Measurements from ENCODE around the gene TMC7.

DNA sequence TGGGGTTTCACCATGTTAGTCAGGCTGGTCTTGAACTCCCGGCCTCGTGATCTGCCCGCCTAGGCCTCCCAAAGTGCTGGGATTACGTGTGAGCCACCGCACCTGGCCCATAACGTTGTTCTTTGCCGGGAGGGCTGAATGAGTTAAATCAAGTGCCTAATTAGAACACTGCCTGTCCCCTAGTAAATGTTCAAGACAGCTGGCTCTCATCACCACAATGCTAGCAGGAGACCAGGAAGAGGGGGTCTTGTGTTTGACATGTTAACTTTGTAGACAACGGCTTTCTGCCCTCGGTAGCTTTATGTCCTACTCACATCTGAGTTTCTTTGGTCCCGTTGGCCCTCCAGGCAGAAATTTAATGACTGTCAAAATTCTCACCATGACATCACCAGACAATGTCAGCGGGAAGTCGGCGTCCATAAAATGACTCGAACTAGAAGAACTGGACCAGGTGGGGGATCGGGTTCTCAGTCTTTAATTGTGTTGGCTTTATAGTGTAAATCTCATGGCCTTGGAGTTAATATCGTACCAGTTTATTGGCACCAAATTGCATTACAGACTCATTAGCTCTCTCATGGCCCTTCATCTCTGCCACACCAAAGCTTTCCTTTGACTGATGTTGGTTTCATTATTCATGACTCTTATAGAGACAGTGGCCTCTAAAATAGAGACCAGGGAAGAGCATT lies 118.6 kb downstream of the TMC7 start:
- no peak for TF ChIP-seq TAF1 (conservative IDR thresholded peaks at IDR 0.05)
- TF ChIP-seq CTCF (IDR thresholded peaks at IDR 0.05; ENCODE audit: low read depth, low read length, missing input control): no peak

All from liver (tissue), 3 donors.